T-helper 2 cell treated with Interferon-gamma antibody and Interleukin-4, amounts not matched to agents 100 ng/mL and 5 ng/mL, for 36 hours (primary cell): ENCODE measurements around the gene SMPD3. TPM values are rescaled to one million over a fixed set of nuclear protein-coding genes. Genes with fewer than 3 reads are reported as not detected.
"Not testable (repeated sequence)": the region's sequence is repeated elsewhere in the genome, so short reads cannot be mapped to it uniquely, and the experiment has no call there.

Experiments
- intact Hi-C: fragments of 100-400 bp; cut with micrococcal nuclease; formaldehyde crosslinking; loops from one replicate; pipeline ENCODE4 v1.15.1; 2023
- total RNA-seq: library from RNA; stranded (reverse); gene quantifications from 2 replicates; pipeline ENCODE4 v1.2.3, GENCODE V29; 2022

SMPD3 gene
- 3.0 and 4.3 TPM in 2 replicates for total RNA-seq

GRCh38 chr16:68448360-68448970, at the start of gene SMPD3:
SMPD3 (minus strand) TSS chr16:68448508; CDS start chr16:68372181, 76,327 bp downstream.
- intact Hi-C loops: loop anchor here (1.0 to 5.0 kb wide), 2 partner anchors 30 to 51 kb away; no protein-coding TSS in a partner anchor

GRCh38 chr16:68496689-68497088, 48.4 kb upstream of the SMPD3 start:
- intact Hi-C loops: no loop called here

- intact Hi-C loops: not testable (repeated sequence)
These were observed 46.0 kb upstream of the SMPD3 start for GRCh38 chr16:68494261-68494660.

- intact Hi-C loops: no loop called here
These were observed 45.2 kb upstream of the SMPD3 start for GRCh38 chr16:68493412-68494070.

GRCh38 chr16:68492543-68493411, 44.5 kb upstream of the SMPD3 start:
- intact Hi-C loops: no loop called here

- intact Hi-C loops: no loop called here
These were observed 43.8 kb upstream of the SMPD3 start for GRCh38 chr16:68492151-68492542.

- intact Hi-C loops: no loop called here
These were observed 43.3 kb upstream of the SMPD3 start for GRCh38 chr16:68491576-68491950.

- intact Hi-C loops: no loop called here
These were observed 42.7 kb upstream of the SMPD3 start for GRCh38 chr16:68490829-68491575.

- intact Hi-C loops: no loop called here
These were observed 42.0 kb upstream of the SMPD3 start for GRCh38 chr16:68490358-68490757.

- intact Hi-C loops: no loop called here
These were observed 40.2 kb upstream of the SMPD3 start for GRCh38 chr16:68488554-68488953.

- intact Hi-C loops: no loop called here
These were observed 39.4 kb upstream of the SMPD3 start for GRCh38 chr16:68487669-68488068.

- intact Hi-C loops: no loop called here
These were observed 38.9 kb upstream of the SMPD3 start for GRCh38 chr16:68487203-68487514.

- intact Hi-C loops: no loop called here
These were observed 38.3 kb upstream of the SMPD3 start for GRCh38 chr16:68486502-68487202.

- intact Hi-C loops: no loop called here
These were observed 33.3 kb upstream of the SMPD3 start for GRCh38 chr16:68481636-68482035.

- intact Hi-C loops: no loop called here
These were observed 32.0 kb upstream of the SMPD3 start for GRCh38 chr16:68480084-68480995.

- intact Hi-C loops: no loop called here
These were observed 31.0 kb upstream of the SMPD3 start for GRCh38 chr16:68479271-68479670.

GRCh38 chr16:68478526-68479250, 30.4 kb upstream of the SMPD3 start:
- intact Hi-C loops: no loop called here

GRCh38 chr16:68475071-68475470, 26.8 kb upstream of the SMPD3 start:
- intact Hi-C loops: no loop called here

GRCh38 chr16:68473358-68474070, 25.2 kb upstream of the SMPD3 start:
- intact Hi-C loops: no loop called here
